ENCODE data around the gene PRR14. TPM values are rescaled to one million over a fixed set of nuclear protein-coding genes. Genes with fewer than 3 reads are reported as not detected.
"Not testable (repeated sequence)": the region's sequence is repeated elsewhere in the genome, so short reads cannot be mapped to it uniquely, and the experiment has no call there.

The PRR14 gene
- total RNA-seq, 4 donors from 2014 or later, result 1.0 to 82.4 (median 10.0) TPM

GRCh38 chr16:30688701-30689100, 37.9 kb downstream of the PRR14 start:
- no peaks in the 10 kb centered on the region for H3K4me1 ChIP-seq
- H3K9me3 ChIP-seq, result no peaks in the 10 kb centered on the region
- intact Hi-C loops (cut with DNase I; ENCODE audit: low total_unique reads), result no loop called here
- H3K27ac ChIP-seq, result no peak overlapping the region
- H3K36me3 ChIP-seq, result no peaks in the 10 kb centered on the region
- no peak for TF ChIP-seq POLR2A (IDR thresholded peaks at IDR 0.05)
- TF ChIP-seq CTCF (IDR thresholded peaks at IDR 0.05), result no peak
- no peak overlapping the region for H3K4me3 ChIP-seq
- no peaks in the 10 kb centered on the region for H3K27me3 ChIP-seq
- DNase-seq, result no peak

GRCh38 chr16:30691907-30692306, 41.1 kb downstream of the PRR14 start:
- no peaks in the 10 kb centered on the region for H3K27me3 ChIP-seq
- TF ChIP-seq CTCF (IDR thresholded peaks at IDR 0.05) (no peak), POLR2A (IDR thresholded peaks at IDR 0.05) (no peak)
- H3K9me3 ChIP-seq, result no peaks in the 10 kb centered on the region
- DNase-seq, result no peak
- no peak overlapping the region for H3K4me3 ChIP-seq
- H3K4me1 ChIP-seq, result no peaks in the 10 kb centered on the region
- no peaks in the 10 kb centered on the region for H3K36me3 ChIP-seq
- intact Hi-C loops (cut with DNase I; ENCODE audit: low total_unique reads), result no loop called here
- H3K27ac ChIP-seq, result no peak overlapping the region

GRCh38 chr16:30692396-30693064, 41.8 kb downstream of the PRR14 start:
- intact Hi-C loops (cut with DNase I; ENCODE audit: low total_unique reads), result no loop called here

GRCh38 chr16:30694926-30695693, 44.4 kb downstream of the PRR14 start:
- no peak overlapping the region for H3K4me3 ChIP-seq
- peaks cover 0 to 7% of the 10 kb centered on the region in 2 donors for H3K4me1 ChIP-seq
- no peak for DNase-seq
- intact Hi-C loops (cut with DNase I; ENCODE audit: low total_unique reads), result no loop called here
- H3K36me3 ChIP-seq, result no peaks in the 10 kb centered on the region
- TF ChIP-seq POLR2A (IDR thresholded peaks at IDR 0.05) (no peak), CTCF (IDR thresholded peaks at IDR 0.05) (no peak)
- no peaks in the 10 kb centered on the region for H3K27me3 ChIP-seq
- no peak overlapping the region for H3K27ac ChIP-seq
- H3K9me3 ChIP-seq, result no peaks in the 10 kb centered on the region

More at GRCh38 chr16:30692396-30693064, 41.8 kb downstream of the PRR14 start:
- no peaks in the 10 kb centered on the region for H3K9me3 ChIP-seq
- H3K36me3 ChIP-seq, result no peaks in the 10 kb centered on the region
- H3K4me3 ChIP-seq, result no peak overlapping the region
- H3K4me1 ChIP-seq, result no peaks in the 10 kb centered on the region
- TF ChIP-seq CTCF (IDR thresholded peaks at IDR 0.05) (no peak), POLR2A (IDR thresholded peaks at IDR 0.05) (no peak)
- H3K27ac ChIP-seq, result no peak overlapping the region
- no peaks in the 10 kb centered on the region for H3K27me3 ChIP-seq
- DNase-seq, result no peak

GRCh38 chr16:30696646-30697045, 45.9 kb downstream of the PRR14 start:
- DNase-seq; H3K27me3 ChIP-seq; H3K9me3 ChIP-seq; H3K27ac ChIP-seq; H3K36me3 ChIP-seq; H3K4me3 ChIP-seq; intact Hi-C loops (cut with DNase I; ENCODE audit: low total_unique reads): not testable (repeated sequence)
- H3K4me1 ChIP-seq, result peaks cover 0 to 10% of the 10 kb centered on the region in 2 donors

Data from uterus (tissue), 4 donors.